HG03442 (cell line): ENCODE data around the gene FBLIM1.

ENCODE experiments used
- ATAC-seq: cut with Tn5 transposase; IDR thresholded peaks from one replicate; pipeline ENCODE4 v1.9.1; 2021; ENCODE audit warnings: mild to moderate bottlenecking, moderate library complexity; ENCODE audit not compliant: unreplicated experiment

FBLIM1 gene

GRCh38 chr1:15758343-15758931 lies at the start of gene FBLIM1:
FBLIM1 (plus strand) TSS chr1:15758795; CDS start chr1:15764984, 6,189 bp downstream.
- no peak for ATAC-seq

DNA sequence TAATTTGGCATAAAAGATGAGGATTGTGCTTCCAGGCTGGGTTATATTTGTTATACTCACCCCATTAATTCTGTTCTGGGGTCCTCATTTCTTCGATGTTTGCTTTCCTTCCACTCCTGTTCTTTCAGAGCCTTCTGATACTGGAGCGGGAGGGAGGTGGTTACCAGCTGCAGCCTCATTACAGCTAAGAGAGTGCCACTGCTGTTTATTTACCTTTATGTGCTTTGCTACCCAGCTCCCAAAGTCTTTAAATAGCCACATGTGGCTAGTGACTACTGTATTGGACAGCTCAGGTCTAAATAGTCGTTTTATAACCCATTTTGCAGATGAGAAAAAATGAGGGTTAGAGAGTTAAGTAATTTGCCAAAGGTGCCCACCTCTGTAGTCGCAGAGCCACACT lies 49.4 kb upstream of the FBLIM1 start:
- no peak for ATAC-seq

GRCh38 chr1:15712168-15712567 lies 46.4 kb upstream of the FBLIM1 start:
- no peak for ATAC-seq

DNA sequence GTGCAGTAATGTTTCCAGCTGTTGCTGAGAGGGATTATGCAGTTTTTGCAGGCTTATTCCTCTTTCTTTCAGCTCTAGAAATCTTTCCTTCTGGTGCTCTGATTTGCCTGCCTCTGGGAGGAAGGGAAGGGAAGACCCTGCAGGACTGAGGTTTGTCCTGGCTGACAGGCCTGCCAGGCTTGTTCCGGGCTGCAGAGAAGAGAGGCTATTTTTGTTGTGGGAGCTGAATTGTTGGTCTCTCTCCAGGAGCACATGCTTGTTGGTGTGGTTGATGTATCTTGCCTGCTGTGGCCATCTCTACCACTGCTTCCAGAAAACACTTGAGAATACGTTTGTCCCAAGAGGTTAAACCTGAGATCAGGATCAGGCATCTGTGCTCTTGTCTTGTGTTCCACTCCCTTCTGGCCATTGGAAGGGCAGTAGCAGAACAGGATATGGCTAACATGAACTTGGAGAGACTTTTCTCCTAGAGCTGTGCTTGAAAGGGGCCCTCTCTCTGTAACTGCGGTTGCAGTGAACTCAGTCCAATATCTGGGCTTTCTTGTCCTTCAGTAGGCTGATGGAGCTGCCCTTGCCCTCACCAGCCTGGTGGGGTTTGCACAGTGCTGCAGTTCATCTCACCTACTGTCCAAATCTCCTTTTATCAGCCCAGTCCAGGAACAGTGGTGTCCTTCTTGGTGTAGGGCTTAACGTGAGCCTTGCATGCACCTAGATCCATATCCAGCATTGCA lies 44.0 kb upstream of the FBLIM1 start:
- ATAC-seq = no peak

DNA sequence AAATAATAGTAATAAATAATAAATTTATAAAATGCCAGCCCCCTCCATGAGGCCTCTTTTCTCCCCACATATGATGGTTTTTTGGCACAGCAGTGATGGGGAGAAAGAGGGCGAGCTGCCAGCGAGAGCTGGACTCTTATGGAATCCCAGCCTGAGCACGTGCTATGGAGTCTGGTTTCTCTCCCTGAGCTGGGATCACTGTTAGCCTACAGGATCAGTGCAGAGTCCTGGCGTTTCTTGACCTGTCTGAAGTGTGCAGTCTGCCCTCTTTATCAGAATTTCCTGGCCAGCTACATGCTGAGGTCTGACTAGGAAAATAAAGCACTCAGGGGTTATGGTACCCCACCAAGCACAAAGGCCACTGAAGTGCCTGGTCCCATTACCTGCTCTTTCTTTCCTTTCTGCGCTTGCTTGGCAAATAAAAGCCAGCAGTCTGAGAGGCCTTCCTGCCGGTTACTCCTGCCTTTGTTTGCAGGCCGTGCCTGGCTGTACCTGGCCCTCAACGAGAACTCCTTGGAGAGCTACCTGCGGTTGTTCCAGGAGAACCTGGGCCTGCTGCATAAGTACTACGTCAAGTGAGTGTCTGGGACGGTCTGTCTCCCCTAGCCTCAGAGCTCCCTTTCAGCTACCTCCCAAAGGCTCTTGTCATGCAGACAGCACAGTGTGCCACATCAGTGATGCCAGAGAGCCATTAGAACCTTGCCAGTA lies 41.0 kb upstream of the FBLIM1 start:
- ATAC-seq = no peak

DNA sequence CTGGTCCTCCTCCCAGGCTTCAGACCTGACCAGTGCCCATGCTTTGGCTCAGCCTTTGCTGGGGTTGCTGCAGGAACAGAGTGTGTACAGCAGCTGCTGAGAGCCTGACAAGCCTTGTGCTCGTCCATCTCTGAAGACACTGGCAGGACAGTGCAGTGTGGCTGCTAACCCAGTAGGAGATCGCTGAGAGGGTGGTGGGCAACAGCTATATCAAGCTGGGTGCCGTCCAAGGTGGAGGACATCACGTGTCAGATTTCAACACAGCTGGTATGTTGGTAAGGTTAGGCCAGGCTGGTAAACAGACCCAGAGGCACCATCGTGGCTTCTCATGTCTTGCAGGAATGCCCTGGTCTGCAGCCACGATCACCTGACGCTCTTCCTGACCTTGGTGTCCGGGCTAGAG lies 40.4 kb upstream of the FBLIM1 start:
- ATAC-seq = no peak

DNA sequence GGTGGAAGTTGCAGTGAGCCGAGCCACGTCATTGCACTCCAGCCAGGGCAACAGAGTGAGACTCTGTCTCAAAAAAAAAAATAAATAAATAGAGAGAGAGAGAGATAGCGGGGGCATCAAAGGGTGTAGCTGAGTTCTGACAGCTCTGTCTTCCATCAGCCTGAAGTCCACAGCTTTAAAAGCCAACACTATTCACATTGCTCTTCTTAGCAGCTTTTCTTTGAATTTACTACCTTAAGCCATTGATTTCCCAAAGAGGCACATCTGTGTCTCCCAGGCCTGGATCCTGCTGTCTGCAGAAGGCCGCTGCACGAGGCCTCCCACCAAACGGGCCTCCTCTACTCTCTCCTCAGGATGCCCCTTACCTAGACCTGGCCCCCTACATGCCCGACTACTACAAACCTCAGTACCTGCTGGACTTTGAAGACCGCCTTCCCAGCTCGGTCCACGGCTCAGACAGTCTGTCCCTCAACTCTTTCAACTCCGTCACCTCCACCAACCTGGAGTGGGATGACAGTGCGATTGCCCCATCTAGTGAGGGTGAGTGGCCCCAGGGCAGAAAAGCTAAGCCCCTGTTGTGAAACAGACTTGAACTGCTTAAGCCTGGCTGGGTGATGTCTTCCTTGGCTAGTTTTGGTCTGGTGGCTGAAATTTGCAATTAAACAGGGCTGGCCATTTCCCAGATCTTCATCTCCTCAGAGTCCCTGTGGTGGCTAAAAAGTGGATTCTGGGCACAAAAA lies 39.0 kb upstream of the FBLIM1 start:
- ATAC-seq = no peak

- ATAC-seq = no peak
These were observed 37.7 kb upstream of the FBLIM1 start for GRCh38 chr1:15720861-15721260.

GRCh38 chr1:15722411-15722810 lies 36.2 kb upstream of the FBLIM1 start:
- no peak for ATAC-seq

DNA sequence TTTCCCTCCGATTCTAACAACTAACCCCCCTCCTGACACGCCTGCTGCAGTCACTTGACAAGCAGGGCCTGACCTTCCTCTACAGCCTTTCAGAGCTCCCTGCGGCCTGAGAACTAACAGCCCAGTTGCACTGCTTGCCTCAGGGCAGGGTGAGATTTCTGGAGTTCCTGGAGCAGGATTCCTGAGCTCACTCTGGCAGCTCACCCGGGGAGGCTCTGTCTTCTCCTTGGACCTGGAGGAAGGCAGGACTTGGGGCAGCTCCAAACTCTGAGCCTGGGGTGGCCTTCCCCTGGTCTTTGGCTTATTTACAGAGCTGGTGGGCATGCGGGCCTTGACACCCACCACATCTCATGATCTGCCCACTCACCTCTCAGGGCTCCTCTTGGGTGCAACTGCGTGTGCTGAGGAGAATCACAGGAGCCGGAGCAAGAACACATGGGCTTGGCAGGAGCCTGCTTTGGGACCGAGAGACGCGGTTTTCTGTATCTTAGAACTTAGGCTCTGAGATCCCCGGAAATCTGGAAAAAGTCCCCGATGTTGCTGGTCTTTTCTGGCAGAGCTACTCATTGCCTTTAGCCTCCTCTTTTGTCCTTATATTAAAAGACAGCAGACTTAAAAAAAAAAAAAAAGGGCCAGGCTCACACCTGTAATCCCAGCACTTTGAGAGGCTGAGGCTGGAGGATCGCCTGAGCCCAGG lies 35.6 kb upstream of the FBLIM1 start:
- no peak for ATAC-seq

GRCh38 chr1:15723631-15724246 lies 34.9 kb upstream of the FBLIM1 start:
- ATAC-seq = no peak

DNA sequence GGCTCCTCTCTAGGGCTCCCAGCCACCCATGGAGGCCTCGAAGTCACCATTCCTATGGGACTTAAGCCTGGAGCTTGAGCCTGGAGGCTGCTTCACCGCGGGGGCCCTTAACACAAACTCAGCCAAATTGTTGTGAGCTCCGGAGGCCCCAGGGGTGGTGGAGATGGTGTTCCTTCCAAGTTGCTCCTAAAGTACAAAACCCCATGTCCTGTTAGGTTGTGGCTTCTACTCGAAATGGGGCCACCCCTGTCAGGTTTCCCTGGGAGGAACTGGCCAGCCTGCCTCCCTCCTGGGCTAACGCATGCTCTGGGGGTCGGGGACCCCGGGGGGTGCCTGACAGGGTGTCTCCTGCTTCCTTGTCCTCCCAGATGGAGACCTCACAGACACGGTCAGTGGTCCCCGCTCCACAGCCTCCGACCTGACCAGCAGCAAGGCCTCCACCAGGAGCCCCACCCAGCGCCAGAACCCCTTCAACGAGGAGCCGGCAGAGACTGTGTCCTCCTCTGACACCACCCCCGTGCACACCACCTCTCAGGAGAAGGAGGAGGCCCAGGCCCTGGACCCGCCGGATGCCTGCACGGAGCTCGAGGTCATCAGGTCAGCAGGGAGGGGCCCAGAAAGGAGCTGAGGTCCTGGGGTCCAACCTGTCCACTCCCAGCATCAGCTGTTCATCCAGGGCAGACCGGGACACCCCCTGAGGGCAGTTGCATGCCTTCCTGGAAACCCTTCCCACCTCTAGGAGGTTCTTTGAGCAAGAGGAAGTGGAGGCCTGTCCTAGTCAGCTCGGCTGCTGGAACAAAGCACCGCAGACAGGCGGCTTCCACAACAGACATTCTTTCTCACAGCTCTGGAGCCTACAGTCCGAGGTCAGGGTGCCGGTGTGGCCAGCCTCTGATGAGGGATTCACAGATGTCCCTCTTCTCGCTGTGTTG lies 33.4 kb upstream of the FBLIM1 start:
- ATAC-seq = no peak

DNA sequence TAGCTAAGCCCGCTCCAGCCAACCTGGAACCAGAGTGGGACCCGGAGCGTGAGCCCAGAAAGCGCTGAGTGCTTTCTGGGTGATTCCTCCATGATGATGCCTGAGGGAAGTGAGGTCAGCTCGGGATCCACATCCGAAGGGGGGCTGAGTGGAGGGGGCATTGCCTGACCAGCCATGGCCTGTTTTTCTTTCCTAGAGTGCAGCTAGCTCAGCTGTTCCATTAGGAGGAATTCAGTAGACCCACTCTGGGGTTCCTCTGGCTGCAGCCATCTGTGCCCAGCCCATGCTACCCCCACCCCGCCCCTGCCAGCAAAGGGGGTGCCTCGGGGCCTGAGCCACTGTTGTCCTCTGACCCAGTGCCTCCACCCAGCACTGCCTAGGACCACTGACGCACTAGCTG lies 32.1 kb upstream of the FBLIM1 start:
- ATAC-seq = no peak

DNA sequence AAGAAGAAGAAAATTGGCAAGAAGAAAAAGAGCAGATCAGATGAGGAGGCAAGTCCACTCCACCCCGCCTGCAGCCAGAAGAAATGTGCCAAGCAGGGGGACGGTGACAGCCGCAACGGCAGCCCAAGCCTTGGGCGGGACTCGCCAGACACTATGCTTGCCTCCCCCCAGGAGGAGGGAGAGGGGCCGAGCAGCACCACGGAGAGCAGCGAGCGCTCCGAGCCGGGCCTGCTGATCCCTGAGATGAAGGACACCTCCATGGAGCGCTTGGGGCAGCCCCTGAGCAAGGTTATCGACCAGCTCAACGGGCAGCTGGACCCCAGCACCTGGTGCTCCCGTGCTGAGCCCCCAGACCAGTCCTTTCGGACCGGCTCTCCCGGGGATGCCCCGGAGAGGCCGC lies 31.6 kb upstream of the FBLIM1 start:
- ATAC-seq = no peak

DNA sequence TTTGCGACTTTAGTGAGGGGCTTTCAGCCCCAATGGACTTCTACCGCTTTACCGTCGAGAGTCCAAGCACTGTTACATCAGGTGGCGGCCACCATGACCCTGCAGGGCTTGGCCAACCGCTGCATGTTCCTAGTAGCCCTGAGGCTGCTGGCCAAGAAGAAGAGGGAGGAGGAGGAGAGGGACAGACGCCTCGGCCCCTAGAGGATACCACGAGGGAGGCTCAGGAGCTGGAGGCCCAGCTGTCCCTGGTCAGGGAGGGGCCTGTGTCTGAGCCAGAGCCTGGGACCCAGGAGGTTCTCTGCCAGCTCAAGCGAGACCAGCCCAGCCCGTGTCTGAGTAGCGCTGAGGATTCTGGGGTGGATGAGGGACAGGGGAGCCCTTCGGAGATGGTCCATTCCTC lies 31.2 kb upstream of the FBLIM1 start:
- no peak for ATAC-seq

- ATAC-seq = no peak
These were observed 30.6 kb upstream of the FBLIM1 start for GRCh38 chr1:15727866-15728534.

DNA sequence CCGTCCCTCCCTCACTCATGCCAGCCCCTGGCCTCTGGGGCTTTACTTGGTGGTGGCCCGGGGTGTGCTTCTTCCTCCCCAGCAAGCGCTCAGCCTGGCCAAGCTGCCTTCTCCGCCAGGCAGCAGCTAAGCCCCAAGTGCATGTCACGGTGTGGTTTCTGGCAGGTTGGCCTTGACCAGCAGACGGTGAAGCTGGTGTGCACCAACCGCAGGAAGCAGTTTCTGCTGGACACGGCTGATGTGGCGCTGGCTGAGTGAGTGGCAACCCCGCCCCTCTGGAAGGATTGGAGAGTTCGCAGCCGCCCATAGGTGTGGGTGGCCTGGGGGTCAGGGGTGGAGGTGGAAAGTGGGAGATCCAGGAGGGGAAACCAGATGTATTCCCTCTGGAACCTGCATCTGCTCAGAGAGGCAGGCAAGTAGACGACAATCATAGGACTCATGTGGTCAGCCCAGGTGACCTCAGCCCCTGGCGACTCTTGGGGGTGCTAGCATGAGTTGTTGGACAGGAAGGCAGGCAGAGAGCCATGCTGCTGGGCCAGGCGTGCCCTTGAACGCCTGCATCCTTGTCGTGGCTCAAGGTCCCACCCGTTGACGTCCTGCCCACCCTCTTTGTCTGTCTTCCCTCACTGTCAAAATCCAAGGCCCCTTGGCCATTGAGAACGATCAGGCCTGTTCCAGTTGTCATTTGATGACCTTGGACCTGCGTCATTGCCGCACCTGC lies 29.5 kb upstream of the FBLIM1 start:
- ATAC-seq = no peak

DNA sequence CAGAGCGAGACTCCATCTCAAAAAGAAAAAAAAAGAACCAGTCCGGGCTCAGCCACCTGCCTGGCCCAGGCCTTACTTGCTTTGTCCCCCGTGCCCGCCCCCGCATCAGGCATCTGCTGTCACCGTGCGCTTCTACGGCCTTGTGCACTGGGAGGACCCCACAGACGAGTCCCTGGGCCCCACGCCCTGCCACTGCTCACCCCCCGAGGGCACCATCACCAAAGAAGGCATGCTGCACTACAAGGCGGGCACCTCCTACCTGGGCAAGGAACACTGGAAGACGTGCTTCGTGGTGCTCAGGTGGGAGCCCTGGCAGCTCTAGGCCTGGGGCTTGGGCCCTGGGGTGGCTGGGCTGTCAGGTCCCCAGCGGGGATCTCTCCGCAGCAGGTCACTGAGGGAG lies 28.2 kb upstream of the FBLIM1 start:
- no peak for ATAC-seq
